Measurements from ENCODE around the gene LPAR2.

Gene LPAR2

GRCh38 chr19:19587771-19588170 is 40.2 kb downstream of the LPAR2 start:
- no peaks in the 10 kb centered on the region for H3K36me3 ChIP-seq (ENCODE audit: control insufficient read depth in 1 of 2, insufficient read depth in 2 of 2, low read length in 2 of 2)
- H3K4me3 ChIP-seq (ENCODE audit: low read depth in 1 of 2, low read length in 2 of 2): no peak overlapping the region
- peaks cover 4 to 11% of the 10 kb centered on the region in 2 donors for H3K4me1 ChIP-seq (ENCODE audit: control insufficient read depth in 1 of 2, insufficient read depth in 2 of 2, low read length in 2 of 2)
- no peaks in the 10 kb centered on the region for H3K27me3 ChIP-seq (ENCODE audit: low read depth, low read length)
- no peaks in the 10 kb centered on the region for H3K9me3 ChIP-seq (ENCODE audit: control insufficient read depth in 1 of 2, low read length in 2 of 2)
- H3K27ac ChIP-seq (ENCODE audit: low read length): no peak overlapping the region

- H3K27ac ChIP-seq (ENCODE audit: low read length): no peak overlapping the region
- no peaks in the 10 kb centered on the region for H3K36me3 ChIP-seq (ENCODE audit: control insufficient read depth in 1 of 2, insufficient read depth in 2 of 2, low read length in 2 of 2)
- no peak overlapping the region for H3K4me3 ChIP-seq (ENCODE audit: low read depth in 1 of 2, low read length in 2 of 2)
- no peaks in the 10 kb centered on the region for H3K4me1 ChIP-seq (ENCODE audit: control insufficient read depth in 1 of 2, insufficient read depth in 2 of 2, low read length in 2 of 2)
- no peaks in the 10 kb centered on the region for H3K9me3 ChIP-seq (ENCODE audit: control insufficient read depth in 1 of 2, low read length in 2 of 2)
- H3K27me3 ChIP-seq (ENCODE audit: low read depth, low read length): no peaks in the 10 kb centered on the region
Measured at GRCh38 chr19:19584356-19584755, 43.7 kb downstream of the LPAR2 start.

- no peaks in the 10 kb centered on the region for H3K9me3 ChIP-seq (ENCODE audit: control insufficient read depth in 1 of 2, low read length in 2 of 2)
- H3K4me3 ChIP-seq (ENCODE audit: low read depth in 1 of 2, low read length in 2 of 2): no peak overlapping the region
- H3K27ac ChIP-seq (ENCODE audit: low read length): no peak overlapping the region
- H3K36me3 ChIP-seq (ENCODE audit: control insufficient read depth in 1 of 2, insufficient read depth in 2 of 2, low read length in 2 of 2): no peaks in the 10 kb centered on the region
- no peaks in the 10 kb centered on the region for H3K4me1 ChIP-seq (ENCODE audit: control insufficient read depth in 1 of 2, insufficient read depth in 2 of 2, low read length in 2 of 2)
- H3K27me3 ChIP-seq (ENCODE audit: low read depth, low read length): no peaks in the 10 kb centered on the region
Measured at GRCh38 chr19:19582471-19582870, 45.5 kb downstream of the LPAR2 start.

- H3K27ac ChIP-seq (ENCODE audit: low read length): no peak overlapping the region
- no peak overlapping the region for H3K4me3 ChIP-seq (ENCODE audit: low read depth in 1 of 2, low read length in 2 of 2)
- H3K27me3 ChIP-seq (ENCODE audit: low read depth, low read length): no peaks in the 10 kb centered on the region
- H3K4me1 ChIP-seq (ENCODE audit: control insufficient read depth in 1 of 2, insufficient read depth in 2 of 2, low read length in 2 of 2): no peaks in the 10 kb centered on the region
- no peaks in the 10 kb centered on the region for H3K36me3 ChIP-seq (ENCODE audit: control insufficient read depth in 1 of 2, insufficient read depth in 2 of 2, low read length in 2 of 2)
- no peaks in the 10 kb centered on the region for H3K9me3 ChIP-seq (ENCODE audit: control insufficient read depth in 1 of 2, low read length in 2 of 2)
Measured at GRCh38 chr19:19581391-19581790, 46.6 kb downstream of the LPAR2 start.

GRCh38 chr19:19580418-19580817 is 47.6 kb downstream of the LPAR2 start:
- Histone ChIP-seq H3K9me3 (ENCODE audit: control insufficient read depth in 1 of 2, low read length in 2 of 2) (no peaks in the 10 kb centered on the region), H3K27me3 (ENCODE audit: low read depth, low read length) (no peaks in the 10 kb centered on the region), H3K36me3 (ENCODE audit: control insufficient read depth in 1 of 2, insufficient read depth in 2 of 2, low read length in 2 of 2) (no peaks in the 10 kb centered on the region), H3K27ac (ENCODE audit: low read length) (no peak overlapping the region), H3K4me3 (ENCODE audit: low read depth in 1 of 2, low read length in 2 of 2) (no peak overlapping the region), H3K4me1 (ENCODE audit: control insufficient read depth in 1 of 2, insufficient read depth in 2 of 2, low read length in 2 of 2) (no peaks in the 10 kb centered on the region)

- H3K4me3 ChIP-seq (ENCODE audit: low read depth in 1 of 2, low read length in 2 of 2): no peak overlapping the region
- H3K36me3 ChIP-seq (ENCODE audit: control insufficient read depth in 1 of 2, insufficient read depth in 2 of 2, low read length in 2 of 2): no peaks in the 10 kb centered on the region
- no peak overlapping the region for H3K27ac ChIP-seq (ENCODE audit: low read length)
- no peaks in the 10 kb centered on the region for H3K4me1 ChIP-seq (ENCODE audit: control insufficient read depth in 1 of 2, insufficient read depth in 2 of 2, low read length in 2 of 2)
- H3K27me3 ChIP-seq (ENCODE audit: low read depth, low read length): no peaks in the 10 kb centered on the region
- no peaks in the 10 kb centered on the region for H3K9me3 ChIP-seq (ENCODE audit: control insufficient read depth in 1 of 2, low read length in 2 of 2)
Measured at GRCh38 chr19:19579533-19580361, 48.3 kb downstream of the LPAR2 start.

- Histone ChIP-seq H3K9me3 (ENCODE audit: control insufficient read depth in 1 of 2, low read length in 2 of 2) (no peaks in the 10 kb centered on the region), H3K27ac (ENCODE audit: low read length) (no peak overlapping the region), H3K27me3 (ENCODE audit: low read depth, low read length) (no peaks in the 10 kb centered on the region), H3K4me1 (ENCODE audit: control insufficient read depth in 1 of 2, insufficient read depth in 2 of 2, low read length in 2 of 2) (no peaks in the 10 kb centered on the region), H3K4me3 (ENCODE audit: low read depth in 1 of 2, low read length in 2 of 2) (no peak overlapping the region), H3K36me3 (ENCODE audit: control insufficient read depth in 1 of 2, insufficient read depth in 2 of 2, low read length in 2 of 2) (no peaks in the 10 kb centered on the region)
Measured at GRCh38 chr19:19578252-19578651, 49.8 kb downstream of the LPAR2 start.

- Histone ChIP-seq H3K4me3 (ENCODE audit: low read depth in 1 of 2, low read length in 2 of 2) (no peak overlapping the region), H3K4me1 (ENCODE audit: control insufficient read depth in 1 of 2, insufficient read depth in 2 of 2, low read length in 2 of 2) (no peaks in the 10 kb centered on the region), H3K27me3 (ENCODE audit: low read depth, low read length) (no peaks in the 10 kb centered on the region), H3K27ac (ENCODE audit: low read length) (no peak overlapping the region), H3K9me3 (ENCODE audit: control insufficient read depth in 1 of 2, low read length in 2 of 2) (no peaks in the 10 kb centered on the region), H3K36me3 (ENCODE audit: control insufficient read depth in 1 of 2, insufficient read depth in 2 of 2, low read length in 2 of 2) (no peaks in the 10 kb centered on the region)
Measured at GRCh38 chr19:19575411-19575810, 52.6 kb downstream of the LPAR2 start.

Data from muscle layer of duodenum (tissue), 2 donors.